Liver (tissue), 3 donors: ENCODE results near the gene ANK3.

Experiments
- FOXA1 ChIP-seq: IDR thresholded peaks from 2 replicates; pipeline ENCODE4 v1.6.1; 2016; ENCODE audit warnings: antibody characterized with exemption
- SP1 ChIP-seq: IDR thresholded peaks from 2 replicates; pipeline ENCODE4 v1.6.1; 2018; ENCODE audit warnings: antibody characterized with exemption, mild to moderate bottlenecking
- TF ChIP-seq, protein P1 (sequence below): fragments of 150-350 bp; IDR thresholded peaks from 2 replicates; pipeline ENCODE4 v1.5.1; 2017; ENCODE audit warnings: improper control_type of control experiment, low read depth, low read length; ENCODE audit not compliant: missing input control
- donor health status: healthy.
- donor health status: healthy.

- TF ChIP-seq, protein P1, sequence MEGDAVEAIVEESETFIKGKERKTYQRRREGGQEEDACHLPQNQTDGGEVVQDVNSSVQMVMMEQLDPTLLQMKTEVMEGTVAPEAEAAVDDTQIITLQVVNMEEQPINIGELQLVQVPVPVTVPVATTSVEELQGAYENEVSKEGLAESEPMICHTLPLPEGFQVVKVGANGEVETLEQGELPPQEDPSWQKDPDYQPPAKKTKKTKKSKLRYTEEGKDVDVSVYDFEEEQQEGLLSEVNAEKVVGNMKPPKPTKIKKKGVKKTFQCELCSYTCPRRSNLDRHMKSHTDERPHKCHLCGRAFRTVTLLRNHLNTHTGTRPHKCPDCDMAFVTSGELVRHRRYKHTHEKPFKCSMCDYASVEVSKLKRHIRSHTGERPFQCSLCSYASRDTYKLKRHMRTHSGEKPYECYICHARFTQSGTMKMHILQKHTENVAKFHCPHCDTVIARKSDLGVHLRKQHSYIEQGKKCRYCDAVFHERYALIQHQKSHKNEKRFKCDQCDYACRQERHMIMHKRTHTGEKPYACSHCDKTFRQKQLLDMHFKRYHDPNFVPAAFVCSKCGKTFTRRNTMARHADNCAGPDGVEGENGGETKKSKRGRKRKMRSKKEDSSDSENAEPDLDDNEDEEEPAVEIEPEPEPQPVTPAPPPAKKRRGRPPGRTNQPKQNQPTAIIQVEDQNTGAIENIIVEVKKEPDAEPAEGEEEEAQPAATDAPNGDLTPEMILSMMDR, result no peak
- TF ChIP-seq SP1, result no peak
- TF ChIP-seq FOXA1, result no peak
Observed at GRCh38 chr10:60035984-60036383, 353.7 kb downstream of the ANK3 start.
